Bronchial epithelial cell (primary cell): ENCODE results near the gene KLHDC4. TPM values are rescaled to one million over a fixed set of nuclear protein-coding genes. Genes with fewer than 3 reads are reported as not detected.
"Not testable (repeated sequence)": the region's sequence is repeated elsewhere in the genome, so short reads cannot be mapped to it uniquely, and the experiment has no call there.

Source experiments
- DNase-seq: peaks from one replicate; pipeline ENCODE4 v3.0.0-alpha.2; 2010; ENCODE audit warnings: low read depth
- FAIRE-seq: peaks from 2 replicates; lab custom pipeline; 2011; peaks lifted over from hg19 to GRCh38; lab: Jason Lieb, UNC
- H3K27me3 ChIP-seq: 2 replicates; pipeline ENCODE4 v1.5.1; 2011; ENCODE audit warnings: low read length; ENCODE audit not compliant: control insufficient read depth, insufficient read depth
- H3K36me3 ChIP-seq: 2 replicates; pipeline ENCODE4 v1.5.1; 2011; ENCODE audit warnings: low read length; ENCODE audit not compliant: control insufficient read depth, insufficient read depth
- H3K4me3 ChIP-seq: 2 replicates; pipeline ENCODE4 v1.5.1; 2011; ENCODE audit warnings: mild to moderate bottlenecking, low read depth, low read length, control low read depth
- total RNA-seq: library from RNA; depleted of rRNA; stranded (reverse); fragments of >200 nt; gene quantifications from 2 replicates; pipeline ENCODE4 v1.2.1, GENCODE V29; 2014
- TF ChIP-seq, protein P1 (sequence below): IDR thresholded peaks from 2 replicates; pipeline ENCODE4 v1.5.1; 2011; ENCODE audit warnings: mild to moderate bottlenecking, moderate library complexity, low read length, control low read depth, inconsistent platforms; ENCODE audit not compliant: insufficient read depth, severe bottlenecking

KLHDC4 gene
- total RNA-seq, 1 donor from 2014 or later = 30.8 TPM

DNA sequence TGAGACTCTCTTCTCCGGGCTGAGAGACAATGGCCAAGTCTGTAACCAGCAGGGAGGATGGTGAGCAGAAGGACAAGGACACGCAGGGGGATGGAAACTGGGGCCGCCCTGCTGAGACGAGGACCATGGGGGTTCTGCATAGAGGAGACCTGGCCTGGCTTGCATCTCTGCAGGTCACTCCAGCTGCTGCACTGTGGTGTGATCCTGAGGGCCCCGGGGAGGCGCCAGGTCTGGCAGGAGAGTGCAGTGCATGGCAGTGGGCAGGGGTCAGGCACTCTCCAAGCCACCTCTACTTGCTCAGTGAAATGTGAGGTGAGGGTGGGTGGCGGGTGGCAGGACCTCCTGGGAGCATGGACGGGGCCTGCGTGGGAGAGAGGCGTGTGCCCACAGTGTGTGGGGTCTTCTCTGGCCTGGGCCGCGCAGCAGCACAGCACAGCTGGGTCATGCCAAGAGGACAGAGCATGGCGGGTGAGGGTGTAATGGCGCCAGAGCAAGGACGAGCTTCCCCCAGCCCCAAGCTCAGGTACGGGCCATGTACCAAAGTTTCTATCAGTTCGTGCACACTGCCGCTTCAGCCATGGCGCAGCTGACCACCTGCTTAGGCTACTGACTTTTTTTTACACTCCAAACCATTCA lies 43.1 kb downstream of the KLHDC4 start:
- H3K36me3 ChIP-seq = peaks cover 8% of the 10 kb centered on the region
- FAIRE-seq (no peak), DNase-seq (no peak)

DNA sequence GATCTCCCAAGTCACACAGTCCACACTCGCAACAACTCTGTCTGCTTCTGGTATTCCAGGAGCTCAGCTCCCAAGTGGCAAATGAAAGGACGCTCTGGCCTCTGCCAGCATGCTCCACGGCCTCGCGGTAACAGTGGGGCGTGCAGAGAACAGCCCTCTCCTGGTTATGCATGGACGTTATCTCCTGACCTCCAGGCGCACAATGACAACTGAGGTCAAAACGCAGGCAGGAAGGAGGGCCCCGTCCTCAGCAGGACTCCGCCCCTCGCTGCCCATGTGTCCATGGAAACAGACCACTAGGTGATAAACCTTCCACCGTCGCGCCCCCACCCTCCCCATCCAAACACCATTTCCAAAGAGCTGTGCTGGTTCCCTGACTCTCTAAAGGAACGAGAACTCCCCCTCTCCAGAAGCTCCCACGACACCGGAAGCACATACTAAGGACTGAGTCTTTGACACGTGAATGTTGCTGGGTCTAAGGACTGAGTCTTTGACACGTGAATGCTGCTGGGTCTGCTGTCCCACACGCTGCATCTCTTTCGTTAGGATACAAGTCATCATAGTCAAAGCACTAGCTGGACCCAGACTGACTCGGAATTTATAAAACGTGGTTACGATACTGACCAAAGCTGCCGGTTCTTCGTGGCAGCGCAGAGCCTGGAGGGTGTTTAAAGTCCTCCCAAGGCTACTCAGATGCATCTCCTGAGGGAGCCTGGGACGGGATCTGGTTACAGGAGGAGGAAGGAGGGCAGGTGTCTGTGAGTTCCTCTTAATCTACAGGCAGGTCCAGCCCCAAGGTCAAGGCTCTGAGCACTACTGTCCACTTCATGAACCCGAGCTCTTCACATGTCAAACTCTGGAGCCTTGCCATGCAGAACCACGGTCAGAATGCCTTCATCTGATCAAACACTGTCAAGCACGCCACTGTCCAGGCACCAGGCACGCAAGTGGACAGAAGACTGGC lies 43.9 kb downstream of the KLHDC4 start:
- TF ChIP-seq, protein P1, sequence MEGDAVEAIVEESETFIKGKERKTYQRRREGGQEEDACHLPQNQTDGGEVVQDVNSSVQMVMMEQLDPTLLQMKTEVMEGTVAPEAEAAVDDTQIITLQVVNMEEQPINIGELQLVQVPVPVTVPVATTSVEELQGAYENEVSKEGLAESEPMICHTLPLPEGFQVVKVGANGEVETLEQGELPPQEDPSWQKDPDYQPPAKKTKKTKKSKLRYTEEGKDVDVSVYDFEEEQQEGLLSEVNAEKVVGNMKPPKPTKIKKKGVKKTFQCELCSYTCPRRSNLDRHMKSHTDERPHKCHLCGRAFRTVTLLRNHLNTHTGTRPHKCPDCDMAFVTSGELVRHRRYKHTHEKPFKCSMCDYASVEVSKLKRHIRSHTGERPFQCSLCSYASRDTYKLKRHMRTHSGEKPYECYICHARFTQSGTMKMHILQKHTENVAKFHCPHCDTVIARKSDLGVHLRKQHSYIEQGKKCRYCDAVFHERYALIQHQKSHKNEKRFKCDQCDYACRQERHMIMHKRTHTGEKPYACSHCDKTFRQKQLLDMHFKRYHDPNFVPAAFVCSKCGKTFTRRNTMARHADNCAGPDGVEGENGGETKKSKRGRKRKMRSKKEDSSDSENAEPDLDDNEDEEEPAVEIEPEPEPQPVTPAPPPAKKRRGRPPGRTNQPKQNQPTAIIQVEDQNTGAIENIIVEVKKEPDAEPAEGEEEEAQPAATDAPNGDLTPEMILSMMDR = no peak
- Histone ChIP-seq H3K36me3 (peaks cover 8% of the 10 kb centered on the region), H3K27me3 (no peaks in the 10 kb centered on the region), H3K4me3 (no peak overlapping the region)
- no peak for FAIRE-seq
- no peak for DNase-seq

More for the DNA sequence above, 43.1 kb downstream of the KLHDC4 start:
- TF ChIP-seq, protein P1 = no peak
- Histone ChIP-seq H3K4me3 (no peak overlapping the region), H3K27me3 (no peaks in the 10 kb centered on the region)

DNA sequence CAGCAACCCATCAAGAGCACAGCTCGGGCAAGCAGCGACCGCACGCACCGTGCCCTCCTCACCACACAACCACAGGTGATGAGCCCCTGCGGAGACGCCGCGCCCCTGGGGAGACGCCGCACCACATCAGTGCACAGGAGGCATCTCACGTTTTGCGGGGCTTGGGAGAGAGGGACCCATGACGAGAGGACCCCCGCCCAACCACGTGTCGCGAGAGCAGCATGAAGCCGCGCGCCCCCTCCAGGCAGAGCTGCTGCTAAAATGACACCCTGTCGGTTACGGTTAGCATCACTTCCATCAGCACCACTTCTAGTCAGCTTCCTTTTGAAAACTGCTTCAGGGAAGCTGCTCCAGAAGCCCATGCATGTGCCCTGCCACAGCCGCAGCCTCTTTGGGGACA lies 45.3 kb downstream of the KLHDC4 start:
- H3K27me3 ChIP-seq = no peaks in the 10 kb centered on the region
- DNase-seq (no peak), FAIRE-seq (no peak)
- TF ChIP-seq, protein P1 = no peak
- peaks cover 5% of the 10 kb centered on the region for H3K36me3 ChIP-seq
- H3K4me3 ChIP-seq = no peak overlapping the region

DNA sequence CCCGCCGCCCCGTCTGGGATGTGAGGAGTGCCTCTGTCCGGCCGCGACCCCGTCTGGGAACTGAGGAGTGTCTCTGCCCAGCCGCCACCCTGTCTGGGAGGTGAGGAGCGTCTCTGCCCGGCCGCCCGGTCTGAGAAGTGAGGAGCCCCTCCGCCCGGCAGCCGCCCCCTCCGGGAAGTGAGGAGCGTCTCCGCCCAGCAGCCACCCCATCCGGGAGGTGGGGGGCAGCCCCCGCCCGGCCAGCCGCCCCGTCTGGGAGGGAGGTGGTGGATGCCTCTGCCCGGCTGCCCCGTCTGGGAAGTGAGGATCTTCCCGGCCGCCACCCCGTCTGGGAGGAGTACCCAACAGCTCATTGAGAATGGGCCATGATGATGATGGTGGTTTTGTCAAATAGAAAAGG lies 47.0 kb downstream of the KLHDC4 start:
- not testable (repeated sequence) for DNase-seq, H3K4me3 ChIP-seq, H3K36me3 ChIP-seq, FAIRE-seq, H3K27me3 ChIP-seq

DNA sequence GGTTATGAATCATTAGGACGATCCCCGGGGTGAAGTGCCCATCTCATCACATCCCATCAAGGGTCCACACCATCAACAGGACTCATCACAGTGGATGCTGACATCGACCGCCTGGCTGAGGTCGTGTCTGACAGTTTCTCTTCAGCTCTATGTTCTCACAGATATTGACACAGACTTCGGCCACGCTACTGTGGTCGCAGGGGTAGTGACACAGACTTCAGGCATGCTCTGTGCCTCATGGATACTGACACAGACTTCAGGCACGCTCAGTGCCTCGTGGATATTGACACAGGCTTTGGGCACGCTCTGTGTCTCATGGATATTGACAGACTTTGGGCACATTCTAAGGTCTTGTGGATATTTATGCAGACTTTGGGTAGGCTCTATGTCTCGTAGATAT lies 50.1 kb downstream of the KLHDC4 start:
- Histone ChIP-seq H3K4me3 (no peak overlapping the region), H3K27me3 (no peaks in the 10 kb centered on the region), H3K36me3 (peaks cover 2% of the 10 kb centered on the region)
- peak; percentile 10 for DNase-seq
- peak; percentile 99 for FAIRE-seq
- TF ChIP-seq, protein P1 = no peak

DNA sequence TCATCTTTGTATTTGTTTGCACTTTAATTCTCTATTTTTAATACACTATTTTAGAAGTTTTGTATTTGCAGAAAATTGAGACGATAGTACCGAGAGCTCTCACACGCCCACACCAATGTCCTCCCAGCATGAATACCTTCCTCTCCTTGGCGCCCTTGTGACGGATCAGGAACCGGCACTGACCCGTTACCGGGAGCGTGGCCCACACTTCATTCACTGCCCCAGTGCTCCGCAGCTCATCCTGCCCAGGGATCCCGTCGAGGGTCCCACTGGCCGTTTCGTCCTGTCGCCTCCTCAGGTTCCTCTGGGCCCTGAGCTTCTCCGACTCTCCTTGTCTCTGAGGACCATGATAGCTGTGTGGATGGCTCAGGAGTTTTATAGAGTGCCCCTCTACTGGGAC lies 50.6 kb downstream of the KLHDC4 start:
- TF ChIP-seq, protein P1 = no peak
- H3K27me3 ChIP-seq = no peaks in the 10 kb centered on the region
- DNase-seq = no peak
- peaks cover 2% of the 10 kb centered on the region for H3K36me3 ChIP-seq
- no peak overlapping the region for H3K4me3 ChIP-seq
- no peak for FAIRE-seq
